Measurements from ENCODE around the gene GPC1. TPM values are rescaled to one million over a fixed set of nuclear protein-coding genes. Genes with fewer than 3 reads are reported as not detected.

Gene GPC1
- total and polyA plus RNA-seq, 10 donors, result 4.1 to 25.0 (median 15.1) TPM

GRCh38 chr2:240462073-240462706 is 26.7 kb downstream of the GPC1 start:
- intact Hi-C loops (cut with DNase I; ENCODE audit: low total_unique reads), result no loop called here

GRCh38 chr2:240462707-240463273 is 27.3 kb downstream of the GPC1 start:
- peak in 1 of 3 donors; percentile 6 for TF ChIP-seq POLR2AphosphoS5 (IDR thresholded peaks at IDR 0.05)
- TF ChIP-seq CTCF (IDR thresholded peaks at IDR 0.05 in 8 of 11, conservative IDR thresholded peaks at IDR 0.05 in 3 of 11), result no peak
- no peak for TF ChIP-seq POLR2A (IDR thresholded peaks at IDR 0.05)
- H3K27me3 ChIP-seq (replicated peaks in 1 of 7), result peaks cover 0 to 20% (median 0%) of the 10 kb centered on the region in 7 donors
- peak; percentile 48 for DNase-seq
- H3K9me3 ChIP-seq, result no peaks in the 10 kb centered on the region
- peaks cover 0 to 33% (median 0%) of the 10 kb centered on the region in 6 donors for H3K36me3 ChIP-seq
- 75 to 89% (median 88%) methylated on average over 16 of the region's 16 CpGs for WGBS, 5 donors
- H3K27ac ChIP-seq, result no peak overlapping the region
- intact Hi-C loops (cut with DNase I; ENCODE audit: low total_unique reads), result no loop called here
- no peak overlapping the region for H3K4me3 ChIP-seq
- H3K4me1 ChIP-seq, result peaks cover 0 to 14% (median 4%) of the 10 kb centered on the region in 6 donors

More at GRCh38 chr2:240462073-240462706, 26.7 kb downstream of the GPC1 start:
- Histone ChIP-seq H3K4me1 (peaks cover 0 to 14% (median 4%) of the 10 kb centered on the region in 6 donors), H3K27ac (no peak overlapping the region), H3K27me3 (replicated peaks in 1 of 7) (peaks cover 0 to 25% (median 0%) of the 10 kb centered on the region in 7 donors), H3K9me3 (no peaks in the 10 kb centered on the region), H3K4me3 (no peak overlapping the region), H3K36me3 (peaks cover 0 to 30% (median 0%) of the 10 kb centered on the region in 6 donors)
- TF ChIP-seq CTCF (IDR thresholded peaks at IDR 0.05 in 8 of 11, conservative IDR thresholded peaks at IDR 0.05 in 3 of 11) (no peak), POLR2AphosphoS5 (IDR thresholded peaks at IDR 0.05) (no peak), POLR2A (IDR thresholded peaks at IDR 0.05) (no peak)
- 92 to 95% (median 93%) methylated on average over 14 to 41 of the region's 41 CpGs for WGBS, 5 donors
- peak; percentile 74 for DNase-seq

- Histone ChIP-seq H3K4me1 (peaks cover 0 to 14% (median 4%) of the 10 kb centered on the region in 6 donors), H3K27ac (no peak overlapping the region), H3K4me3 (no peak overlapping the region), H3K9me3 (no peaks in the 10 kb centered on the region), H3K27me3 (replicated peaks in 1 of 7) (peaks cover 0 to 16% (median 0%) of the 10 kb centered on the region in 7 donors), H3K36me3 (peaks cover 0 to 33% (median 0%) of the 10 kb centered on the region in 6 donors)
- no peak for TF ChIP-seq POLR2A (IDR thresholded peaks at IDR 0.05)
- no peak for TF ChIP-seq CTCF (IDR thresholded peaks at IDR 0.05 in 8 of 11, conservative IDR thresholded peaks at IDR 0.05 in 3 of 11)
- TF ChIP-seq POLR2AphosphoS5 (IDR thresholded peaks at IDR 0.05), result no peak
- 87 to 94% (median 89%) methylated on average over 16 to 22 of the region's 22 CpGs for WGBS, 5 donors
- peak; percentile 71 for DNase-seq
- intact Hi-C loops (cut with DNase I; ENCODE audit: low total_unique reads), result no loop called here
Observed at GRCh38 chr2:240463274-240463865, 27.9 kb downstream of the GPC1 start.
